GM23248 (cell line): ENCODE measurements around the gene TMC5. TPM values are rescaled to one million over a fixed set of nuclear protein-coding genes. Genes with fewer than 3 reads are reported as not detected.
"Not testable (repeated sequence)": the region's sequence is repeated elsewhere in the genome, so short reads cannot be mapped to it uniquely, and the experiment has no call there.

Experiments
- DNase-seq: peaks from one replicate; pipeline ENCODE4 v3.0.0-alpha.2; 2015
- H2AFZ ChIP-seq: fragments of 200-600 bp; sonication (generic); 2 replicates; pipeline ENCODE4 v1.6.1; 2016; ENCODE audit warnings: antibody characterized with exemption
- H3F3A ChIP-seq: fragments of 200-600 bp; sonication (generic); 2 replicates; pipeline ENCODE4 v1.6.1; 2016; ENCODE audit warnings: mild to moderate bottlenecking, antibody characterized with exemption, mixed run types; ENCODE audit not compliant: insufficient read depth
- H3K27ac ChIP-seq: fragments of 200-600 bp; sonication (generic); 2 replicates; pipeline ENCODE4 v1.5.1; 2016; ENCODE audit warnings: mild to moderate bottlenecking
- H3K27me3 ChIP-seq: fragments of 200-600 bp; sonication (generic); replicated peaks from 2 replicates; pipeline ENCODE4 v1.6.1; 2016; ENCODE audit warnings: mild to moderate bottlenecking; ENCODE audit not compliant: insufficient read depth
- H3K36me3 ChIP-seq: fragments of 200-600 bp; sonication (generic); 2 replicates; pipeline ENCODE4 v1.6.1; 2016; ENCODE audit warnings: low read depth, mild to moderate bottlenecking
- H3K4me1 ChIP-seq: fragments of 200-600 bp; sonication (generic); 2 replicates; pipeline ENCODE4 v1.6.1; 2016; ENCODE audit warnings: mild to moderate bottlenecking; ENCODE audit not compliant: insufficient read depth
- H3K4me2 ChIP-seq: fragments of 200-600 bp; sonication (generic); one replicate; pipeline ENCODE4 v1.6.1; 2016; ENCODE audit warnings: mild to moderate bottlenecking; ENCODE audit not compliant: unreplicated experiment
- H3K4me3 ChIP-seq: fragments of 200-600 bp; sonication (generic); 2 replicates; pipeline ENCODE4 v1.5.1; 2016; ENCODE audit warnings: mild to moderate bottlenecking
- H3K79me2 ChIP-seq: fragments of 200-600 bp; sonication (generic); 2 replicates; pipeline ENCODE4 v1.6.1; 2016; ENCODE audit warnings: mild to moderate bottlenecking; ENCODE audit not compliant: insufficient read depth
- H3K9ac ChIP-seq: fragments of 200-600 bp; sonication (generic); 2 replicates; pipeline ENCODE4 v1.6.1; 2016; ENCODE audit warnings: mild to moderate bottlenecking
- H3K9me2 ChIP-seq: fragments of 200-600 bp; sonication (generic); 2 replicates; pipeline ENCODE4 v1.6.1; 2016; ENCODE audit warnings: mixed run types, mild to moderate bottlenecking, moderate library complexity; ENCODE audit not compliant: insufficient read depth
- H3K9me3 ChIP-seq: fragments of 200-600 bp; sonication (generic); one replicate; pipeline ENCODE4 v1.6.1; 2017; ENCODE audit warnings: low read depth
- H4K20me1 ChIP-seq: fragments of 200-600 bp; sonication (generic); 2 replicates; pipeline ENCODE4 v1.6.0; 2016; ENCODE audit not compliant: insufficient read depth
- EZH2 ChIP-seq: fragments of 200-600 bp; sonication (generic); IDR thresholded peaks from 2 replicates; pipeline ENCODE4 v1.6.1; 2018; ENCODE audit warnings: antibody characterized with exemption, mild to moderate bottlenecking; ENCODE audit not compliant: insufficient read depth, poor library complexity, severe bottlenecking
- EZH2phosphoT487 ChIP-seq: fragments of 200-600 bp; sonication (generic); IDR thresholded peaks from 2 replicates; pipeline ENCODE4 v1.6.1; 2018; ENCODE audit warnings: antibody characterized with exemption, moderate library complexity, mild to moderate bottlenecking, low read depth; ENCODE audit not compliant: insufficient read depth
- WGBS, 2 experiments: methylation state at CpG; one replicate each; pipeline ENCODE4 v1.1.6; 2015 to 2017; ENCODE audit warnings: low lambda C conversion rate in 2 of 2, low coverage in 1 of 2; ENCODE audit errors: missing lambda C conversion rate in 2 of 2; 5-methylcytosine and 5-hydroxymethylcytosine counted together
- in situ Hi-C: fragments of 300-500 bp; cut with MboI; formaldehyde crosslinking; loops from 2 replicates; pipeline ENCODE4 v1.15.0; 2020
- polyA plus RNA-seq: library from polyadenylated mRNA; unstranded; fragments of >200 nt; fragmentation: Nextera tagmentation; extraction: Ambion mirVana; gene quantifications from 2 replicates; pipeline ENCODE4 v1.2.1, GENCODE V29; 2016
- total RNA-seq: library from RNA; depleted of rRNA; stranded (reverse); fragments of >200 nt; shearing (Covaris generic); gene quantifications from 2 replicates; pipeline ENCODE4 v1.2.3, GENCODE V29; 2014

Gene TMC5
- total and polyA plus RNA-seq, 2 experiments from 2014 or later = not detected

DNA sequence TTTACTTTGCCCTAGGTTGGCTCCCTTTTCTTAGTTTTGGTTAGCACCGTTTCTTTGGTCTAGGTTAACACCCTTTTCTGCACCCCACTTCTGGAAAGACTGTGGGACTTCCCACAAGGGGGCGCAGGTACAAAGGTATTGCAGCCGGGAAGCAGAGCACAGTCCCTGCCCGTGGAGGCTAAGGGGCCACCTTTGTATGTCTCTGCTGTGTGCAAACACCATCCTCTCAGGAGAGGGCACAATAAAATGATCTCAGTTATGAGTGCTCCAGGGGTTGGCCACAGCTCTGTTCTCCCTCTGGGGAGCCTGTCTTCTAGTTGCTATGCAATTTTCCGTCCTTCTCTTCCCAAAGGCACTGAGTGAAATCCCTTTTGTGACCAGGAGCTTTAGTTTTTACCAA lies 28.4 kb upstream of the TMC5 start:
- TF ChIP-seq EZH2phosphoT487 = no peak
- no peak for TF ChIP-seq EZH2
- H3K9me2 ChIP-seq = no peaks in the 10 kb centered on the region
- 0 to 2% methylated on average over 5 of the region's 5 CpGs for WGBS, 2 experiments

DNA sequence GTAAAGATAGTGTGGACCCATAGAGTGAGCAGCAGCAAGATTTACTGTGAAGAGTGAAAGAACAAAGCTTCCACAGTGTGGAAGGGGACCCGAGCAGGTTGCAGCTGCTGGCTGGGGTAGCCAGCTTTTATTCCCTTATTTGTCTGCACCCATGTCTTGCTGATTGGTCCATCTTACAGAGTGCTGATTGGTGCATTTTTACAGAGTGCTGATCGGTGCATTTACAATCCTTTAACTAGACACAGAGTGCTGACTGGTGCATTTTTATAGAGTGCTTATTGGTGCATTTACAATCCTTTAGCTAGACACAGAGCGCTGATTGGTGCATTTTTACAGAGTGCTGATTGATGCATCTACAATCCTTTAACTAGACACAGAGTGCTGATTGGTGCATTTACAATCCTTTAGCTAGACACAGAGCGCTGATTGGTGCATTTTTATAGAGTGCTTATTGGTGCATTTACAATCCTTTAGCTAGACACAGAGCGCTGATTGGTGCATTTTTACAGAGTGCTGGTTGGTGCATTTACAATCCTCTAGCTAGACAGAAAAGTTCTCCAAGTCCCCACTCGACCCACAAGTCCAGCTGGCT lies 26.4 kb upstream of the TMC5 start:
- H2AFZ ChIP-seq, H3K79me2 ChIP-seq, in situ Hi-C loops, H3K9me3 ChIP-seq, H3K4me1 ChIP-seq, H3K27me3 ChIP-seq, H3K4me3 ChIP-seq, DNase-seq, H3K4me2 ChIP-seq, H4K20me1 ChIP-seq, H3F3A ChIP-seq, H3K36me3 ChIP-seq, H3K9ac ChIP-seq, H3K27ac ChIP-seq, H3K9me2 ChIP-seq: not testable (repeated sequence)
- 51 to 56% methylated on average over 6 of the region's 6 CpGs for WGBS, 2 experiments

More for the DNA sequence above, 28.4 kb upstream of the TMC5 start:
- Histone ChIP-seq H2AFZ (no peak overlapping the region), H3K4me1 (no peaks in the 10 kb centered on the region), H3K4me3 (no peak overlapping the region), H3F3A (no peaks in the 10 kb centered on the region), H3K27me3 (no peaks in the 10 kb centered on the region), H3K9me3 (no peaks in the 10 kb centered on the region), H3K9ac (no peak overlapping the region), H3K79me2 (no peaks in the 10 kb centered on the region), H3K4me2 (no peak overlapping the region), H3K27ac (no peak overlapping the region), H3K36me3 (no peaks in the 10 kb centered on the region), H4K20me1 (no peaks in the 10 kb centered on the region)
- DNase-seq = peak; percentile 43
- in situ Hi-C loops = loop anchor here (10.0 kb wide), 1 partner anchor 304 kb away; no protein-coding TSS in a partner anchor

DNA sequence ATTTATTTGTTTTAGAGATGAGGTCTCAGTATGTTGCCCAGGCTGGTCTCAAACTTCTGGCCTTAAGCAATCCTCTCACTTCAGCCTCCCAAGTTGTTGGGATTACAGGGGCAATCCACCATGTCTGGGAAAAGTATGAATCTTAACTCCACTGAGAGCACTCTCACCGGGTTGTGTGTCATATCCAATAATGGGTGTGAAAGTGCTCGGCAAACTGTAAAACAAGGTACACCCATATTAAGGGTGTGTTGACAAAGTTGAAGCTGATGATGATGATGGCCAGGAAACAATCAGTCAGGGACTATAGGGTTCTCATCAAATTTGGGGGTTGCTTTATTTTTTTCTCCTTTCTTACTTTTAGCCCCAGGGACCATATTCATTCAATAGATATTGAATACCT lies 25.3 kb upstream of the TMC5 start:
- Histone ChIP-seq H3F3A (no peaks in the 10 kb centered on the region), H4K20me1 (no peaks in the 10 kb centered on the region), H3K36me3 (no peaks in the 10 kb centered on the region), H3K4me1 (no peaks in the 10 kb centered on the region), H3K9ac (no peak overlapping the region), H3K27ac (no peak overlapping the region), H3K79me2 (no peaks in the 10 kb centered on the region), H3K27me3 (no peaks in the 10 kb centered on the region), H3K9me2 (no peaks in the 10 kb centered on the region), H3K4me3 (no peak overlapping the region), H3K4me2 (no peak overlapping the region), H3K9me3 (no peaks in the 10 kb centered on the region), H2AFZ (no peak overlapping the region)
- DNase-seq = no peak
- in situ Hi-C loops = no loop called here
- TF ChIP-seq EZH2phosphoT487 (no peak), EZH2 (no peak)
- WGBS, 2 experiments = 38 to 49% methylated on average over 2 of the region's 2 CpGs

- in situ Hi-C loops = no loop called here
Measured at GRCh38 chr16:19393226-19394111, 24.2 kb upstream of the TMC5 start.

DNA sequence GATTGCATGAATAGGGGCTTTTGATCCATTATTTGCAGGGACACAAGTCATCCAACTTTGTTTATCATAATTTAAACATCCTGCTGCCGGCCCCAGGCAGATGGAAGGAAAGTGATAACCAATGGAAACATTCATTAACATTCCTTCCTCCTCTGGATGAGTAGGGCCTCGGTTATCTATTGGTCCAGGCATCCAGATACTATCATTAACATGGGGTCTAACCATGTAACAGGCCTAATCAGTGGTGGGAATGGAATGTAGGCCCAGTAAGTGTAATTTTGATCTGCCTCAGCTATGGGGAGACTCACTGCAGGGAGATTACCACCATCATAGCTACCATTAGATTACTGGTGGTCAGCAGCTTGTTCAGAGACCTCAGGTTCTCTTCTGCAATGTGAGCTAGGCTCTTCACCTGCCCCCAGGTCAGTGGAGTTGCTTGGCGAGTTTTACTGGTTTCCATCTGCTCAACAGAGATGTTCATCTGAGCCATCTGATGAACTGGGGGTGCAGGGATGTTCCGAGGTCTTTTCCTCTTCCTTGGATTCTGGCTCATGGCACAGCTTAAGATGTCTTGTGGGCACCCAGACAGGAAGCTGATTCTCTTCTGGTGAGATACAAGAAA lies 21.9 kb upstream of the TMC5 start:
- H3F3A ChIP-seq, H4K20me1 ChIP-seq, H3K9ac ChIP-seq, H3K27me3 ChIP-seq, H3K27ac ChIP-seq, H3K4me1 ChIP-seq, H3K9me3 ChIP-seq, H3K9me2 ChIP-seq, in situ Hi-C loops, DNase-seq, H3K79me2 ChIP-seq, H3K4me2 ChIP-seq, H3K4me3 ChIP-seq, H2AFZ ChIP-seq, H3K36me3 ChIP-seq: not testable (repeated sequence)
- WGBS, 2 experiments = 41 to 43% methylated on average over 4 of the region's 4 CpGs

More at GRCh38 chr16:19393226-19394111, 24.2 kb upstream of the TMC5 start:
- Histone ChIP-seq H3K9me2 (no peaks in the 10 kb centered on the region), H3K4me2 (no peak overlapping the region), H4K20me1 (no peaks in the 10 kb centered on the region), H3K9ac (no peak overlapping the region), H3K4me3 (no peak overlapping the region), H3K27ac (no peak overlapping the region), H3K79me2 (no peaks in the 10 kb centered on the region), H3K4me1 (no peaks in the 10 kb centered on the region), H3K36me3 (no peaks in the 10 kb centered on the region), H3K9me3 (no peaks in the 10 kb centered on the region), H2AFZ (no peak overlapping the region), H3F3A (no peaks in the 10 kb centered on the region), H3K27me3 (no peaks in the 10 kb centered on the region)
- DNase-seq = peak; percentile 40
- 37 to 41% methylated on average over 13 of the region's 13 CpGs for WGBS, 2 experiments
- no peak for TF ChIP-seq EZH2
- no peak for TF ChIP-seq EZH2phosphoT487
